ENCODE data around the gene PLCD4. TPM values are rescaled to one million over a fixed set of nuclear protein-coding genes. Genes with fewer than 3 reads are reported as not detected.

Gene PLCD4
- total RNA-seq: under 1 TPM in 2 of 3 donors, not detected in 1; 0.05 to 0.40 TPM

GRCh38 chr2:218607436-218608115 lies at the start of gene PLCD4:
Gene PLCD4 (plus strand): TSS chr2:218607899. CDS start chr2:218615740, 7,841 bp downstream.
- H3K27me3 Mint-ChIP-seq (ENCODE audit: low read depth): peaks cover 18% of the 10 kb centered on the region
- no peak for ATAC-seq
- no peaks in the 10 kb centered on the region for H3K4me1 Mint-ChIP-seq (ENCODE audit: low read depth)
- no peaks in the 10 kb centered on the region for H3K9me3 Mint-ChIP-seq
- H3K36me3 Mint-ChIP-seq (ENCODE audit: insufficient read depth): no peaks in the 10 kb centered on the region
- no peak for DNase-seq
- H3K4me3 Mint-ChIP-seq: no peak within 1 kb of the TSS

DNA sequence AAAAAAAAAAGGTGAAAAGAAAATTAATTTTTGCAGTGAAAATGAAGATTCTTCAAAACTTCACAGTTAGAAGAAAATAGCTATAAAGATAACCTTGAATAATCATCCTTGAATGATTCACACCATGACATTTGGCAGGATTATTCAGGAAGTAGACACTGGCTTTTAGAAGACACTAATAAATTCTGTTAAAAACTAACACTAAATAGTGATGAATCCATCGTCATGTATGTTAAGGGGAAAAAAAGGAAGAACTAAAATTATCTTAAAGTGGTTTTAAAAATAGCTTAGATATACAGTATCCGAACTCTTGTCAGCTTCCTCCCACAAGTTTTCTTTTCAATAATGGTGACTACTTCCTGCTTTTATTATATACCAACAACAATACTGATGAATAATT lies 49.8 kb upstream of the PLCD4 start:
- no peak for ATAC-seq
- Mint-ChIP-seq H3K27me3 (ENCODE audit: low read depth) (no peaks in the 10 kb centered on the region), H3K4me1 (ENCODE audit: low read depth) (peaks cover 1% of the 10 kb centered on the region), H3K9me3 (no peaks in the 10 kb centered on the region), H3K4me3 (no peak overlapping the region), H3K36me3 (ENCODE audit: insufficient read depth) (peaks cover 41% of the 10 kb centered on the region)
- DNase-seq: no peak

DNA sequence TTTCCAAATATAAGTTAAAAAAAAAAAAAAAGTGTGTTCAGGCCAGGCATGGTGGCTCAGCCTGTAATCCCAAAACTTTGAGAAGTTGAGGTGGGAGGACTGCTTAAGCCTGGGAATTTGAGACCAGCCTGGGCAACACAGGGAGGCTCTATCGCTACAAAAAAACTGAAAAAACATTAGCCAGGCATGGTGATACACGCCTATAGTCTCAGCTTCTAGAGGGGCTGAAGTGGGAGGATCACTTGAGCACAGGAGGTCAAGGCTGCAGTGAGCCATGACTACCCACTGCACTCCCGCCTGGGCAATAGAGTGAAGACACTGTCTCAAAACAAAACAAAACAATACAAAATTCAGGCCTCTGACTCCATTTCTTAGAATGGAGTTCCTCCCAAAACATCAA lies 48.7 kb upstream of the PLCD4 start:
- ATAC-seq (no peak), DNase-seq (no peak)
- H3K4me3 Mint-ChIP-seq: no peak overlapping the region
- H3K9me3 Mint-ChIP-seq: no peaks in the 10 kb centered on the region
- peaks cover 2% of the 10 kb centered on the region for H3K4me1 Mint-ChIP-seq (ENCODE audit: low read depth)
- no peaks in the 10 kb centered on the region for H3K27me3 Mint-ChIP-seq (ENCODE audit: low read depth)
- peaks cover 34% of the 10 kb centered on the region for H3K36me3 Mint-ChIP-seq (ENCODE audit: insufficient read depth)

DNA sequence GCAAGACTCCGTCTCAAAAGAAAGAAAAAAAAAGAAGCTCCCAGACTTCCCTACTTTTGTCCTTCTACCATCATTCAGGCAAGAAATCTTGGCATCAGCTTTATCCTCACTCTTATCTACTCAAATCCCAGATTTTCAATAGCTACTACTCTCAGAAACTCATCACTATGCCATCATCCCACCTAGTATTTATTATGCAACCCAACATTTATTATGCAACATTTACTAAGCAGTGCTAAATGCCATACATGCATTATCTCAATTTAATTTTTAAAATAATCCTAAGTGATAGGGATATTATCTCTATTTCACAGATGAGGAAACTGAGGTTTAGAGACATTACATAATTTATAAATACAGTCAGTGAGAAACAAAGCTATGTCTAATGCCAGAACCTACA lies 43.6 kb upstream of the PLCD4 start:
- no peak overlapping the region for H3K4me3 Mint-ChIP-seq
- no peak for DNase-seq
- no peaks in the 10 kb centered on the region for H3K27me3 Mint-ChIP-seq (ENCODE audit: low read depth)
- H3K9me3 Mint-ChIP-seq: no peaks in the 10 kb centered on the region
- H3K36me3 Mint-ChIP-seq (ENCODE audit: insufficient read depth): peaks cover 35% of the 10 kb centered on the region
- H3K4me1 Mint-ChIP-seq (ENCODE audit: low read depth): peaks cover 24% of the 10 kb centered on the region
- ATAC-seq: no peak

DNA sequence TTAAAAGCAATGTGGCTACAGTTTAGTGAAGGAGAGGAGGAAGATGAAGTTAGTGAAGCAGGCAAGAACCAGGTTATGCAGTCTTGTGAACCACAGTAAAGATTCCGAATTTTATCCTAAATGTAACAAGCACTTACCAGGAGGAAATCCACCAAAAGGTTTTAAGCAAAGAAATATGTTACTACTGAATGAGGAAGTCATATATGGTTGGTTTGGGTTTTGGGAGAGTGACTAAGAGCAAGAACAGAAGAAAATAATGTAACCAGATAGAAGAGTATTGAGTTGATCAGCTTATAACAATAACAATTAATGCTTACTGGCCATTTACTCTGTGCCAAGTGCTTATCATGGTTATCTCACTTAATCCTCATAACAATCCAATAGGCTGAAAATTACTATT lies 41.4 kb upstream of the PLCD4 start:
- ATAC-seq (no peak), DNase-seq (no peak)
- peak overlapping the region; percentile 97 for H3K4me3 Mint-ChIP-seq
- no peaks in the 10 kb centered on the region for H3K27me3 Mint-ChIP-seq (ENCODE audit: low read depth)
- peaks cover 28% of the 10 kb centered on the region for H3K36me3 Mint-ChIP-seq (ENCODE audit: insufficient read depth)
- H3K9me3 Mint-ChIP-seq: no peaks in the 10 kb centered on the region
- H3K4me1 Mint-ChIP-seq (ENCODE audit: low read depth): peaks cover 40% of the 10 kb centered on the region

- Mint-ChIP-seq H3K9me3 (no peaks in the 10 kb centered on the region), H3K4me1 (ENCODE audit: low read depth) (peaks cover 48% of the 10 kb centered on the region), H3K4me3 (peak overlapping the region; percentile 97), H3K27me3 (ENCODE audit: low read depth) (no peaks in the 10 kb centered on the region), H3K36me3 (ENCODE audit: insufficient read depth) (peaks cover 24% of the 10 kb centered on the region)
- ATAC-seq (peak; percentile 53 to 54), DNase-seq (no peak)
Observed at GRCh38 chr2:218567797-218568189, 39.9 kb upstream of the PLCD4 start.

GRCh38 chr2:218568190-218569037 lies 39.3 kb upstream of the PLCD4 start, which contains the start of the genes CNOT9 and USP37:
Gene CNOT9 (plus strand): TSS chr2:218568839. CDS start chr2:218568955, 116 bp downstream.
Gene USP37 (minus strand): TSS chr2:218568351. CDS start chr2:218558653, 9,698 bp downstream.
- Mint-ChIP-seq H3K9me3 (no peaks in the 10 kb centered on the region), H3K4me3 (peak within 1 kb of the TSS; percentile 97), H3K4me1 (ENCODE audit: low read depth) (peaks cover 49% of the 10 kb centered on the region), H3K36me3 (ENCODE audit: insufficient read depth) (peaks cover 25% of the 10 kb centered on the region), H3K27me3 (ENCODE audit: low read depth) (no peaks in the 10 kb centered on the region)
- DNase-seq: peak; percentile 100
- peak; percentile 89 to 91 for ATAC-seq

GRCh38 chr2:218569038-218569431 lies 38.7 kb upstream of the PLCD4 start:
- peak overlapping the region; percentile 97 for H3K4me3 Mint-ChIP-seq
- peaks cover 47% of the 10 kb centered on the region for H3K4me1 Mint-ChIP-seq (ENCODE audit: low read depth)
- no peaks in the 10 kb centered on the region for H3K9me3 Mint-ChIP-seq
- peaks cover 25% of the 10 kb centered on the region for H3K36me3 Mint-ChIP-seq (ENCODE audit: insufficient read depth)
- DNase-seq (peak; percentile 47), ATAC-seq (peak; percentile 21 to 30)
- no peaks in the 10 kb centered on the region for H3K27me3 Mint-ChIP-seq (ENCODE audit: low read depth)

DNA sequence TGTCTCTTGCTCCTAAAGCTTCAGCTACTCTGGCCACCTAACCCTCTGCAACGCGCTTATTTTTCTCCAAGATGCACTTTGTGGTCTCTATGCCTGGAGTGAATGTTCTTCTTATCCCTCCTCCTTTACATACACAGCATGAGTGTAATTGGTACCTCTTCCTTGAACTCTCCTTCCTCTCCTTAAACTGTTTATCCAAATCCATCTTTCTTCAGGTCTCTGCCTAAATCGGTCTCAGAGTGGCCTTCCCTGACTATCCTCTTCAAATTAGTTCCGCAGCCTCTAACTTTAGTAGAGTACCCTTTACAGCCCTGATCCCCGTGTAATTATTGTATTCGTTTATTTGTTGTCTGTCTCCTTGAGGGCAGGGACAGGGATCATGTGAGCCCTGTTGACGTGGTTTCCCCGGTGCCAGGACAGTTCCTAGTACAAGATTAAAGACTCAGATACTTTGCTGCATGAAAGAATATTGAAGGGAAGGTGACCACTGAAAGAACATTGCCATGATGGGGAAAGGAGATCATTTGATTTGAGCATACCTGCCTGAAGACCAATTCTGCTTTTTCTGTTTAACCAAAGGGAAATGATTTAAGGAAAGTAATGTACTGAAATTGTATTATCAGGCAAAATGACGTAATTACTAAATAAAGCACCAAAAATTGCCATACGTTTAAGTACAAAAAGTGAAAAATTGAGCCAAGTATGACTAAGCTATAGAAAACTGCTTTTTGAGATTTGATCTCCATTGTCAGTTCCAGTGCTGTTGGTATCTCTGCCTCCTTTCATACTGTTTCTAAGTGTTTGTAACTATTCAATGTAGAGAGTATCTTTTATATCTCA lies 37.8 kb upstream of the PLCD4 start:
- H3K4me3 Mint-ChIP-seq: peak overlapping the region; percentile 97
- ATAC-seq (no peak), DNase-seq (no peak)
- no peaks in the 10 kb centered on the region for H3K9me3 Mint-ChIP-seq
- H3K4me1 Mint-ChIP-seq (ENCODE audit: low read depth): peaks cover 50% of the 10 kb centered on the region
- no peaks in the 10 kb centered on the region for H3K27me3 Mint-ChIP-seq (ENCODE audit: low read depth)
- peaks cover 22% of the 10 kb centered on the region for H3K36me3 Mint-ChIP-seq (ENCODE audit: insufficient read depth)

DNA sequence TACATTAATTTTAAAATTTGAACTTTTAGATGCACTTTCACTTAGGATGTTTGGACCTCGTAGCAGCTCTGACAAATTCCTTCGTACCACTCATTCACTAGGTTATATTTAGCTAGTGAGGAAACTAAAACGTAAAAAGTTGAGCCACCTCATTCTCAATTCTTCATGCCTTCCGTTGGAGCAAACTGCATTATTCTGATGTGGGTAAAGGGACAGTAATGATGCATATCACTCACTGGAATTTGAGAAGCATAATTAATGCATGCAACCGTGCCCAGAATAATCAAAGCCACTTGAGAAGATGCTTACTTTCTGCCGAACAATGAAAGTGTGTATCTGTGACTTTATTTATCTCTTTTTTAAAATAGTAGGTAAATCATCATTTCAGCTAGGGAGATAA lies 36.8 kb upstream of the PLCD4 start:
- ATAC-seq (no peak), DNase-seq (no peak)
- Mint-ChIP-seq H3K36me3 (ENCODE audit: insufficient read depth) (peaks cover 24% of the 10 kb centered on the region), H3K4me3 (peak overlapping the region; percentile 97), H3K4me1 (ENCODE audit: low read depth) (peaks cover 54% of the 10 kb centered on the region), H3K27me3 (ENCODE audit: low read depth) (no peaks in the 10 kb centered on the region), H3K9me3 (no peaks in the 10 kb centered on the region)

GRCh38 chr2:218576854-218577253 lies 30.8 kb upstream of the PLCD4 start:
- H3K9me3 Mint-ChIP-seq: no peaks in the 10 kb centered on the region
- peaks cover 17% of the 10 kb centered on the region for H3K36me3 Mint-ChIP-seq (ENCODE audit: insufficient read depth)
- ATAC-seq (no peak), DNase-seq (no peak)
- H3K4me3 Mint-ChIP-seq: no peak overlapping the region
- peaks cover 43% of the 10 kb centered on the region for H3K4me1 Mint-ChIP-seq (ENCODE audit: low read depth)
- no peaks in the 10 kb centered on the region for H3K27me3 Mint-ChIP-seq (ENCODE audit: low read depth)

DNA sequence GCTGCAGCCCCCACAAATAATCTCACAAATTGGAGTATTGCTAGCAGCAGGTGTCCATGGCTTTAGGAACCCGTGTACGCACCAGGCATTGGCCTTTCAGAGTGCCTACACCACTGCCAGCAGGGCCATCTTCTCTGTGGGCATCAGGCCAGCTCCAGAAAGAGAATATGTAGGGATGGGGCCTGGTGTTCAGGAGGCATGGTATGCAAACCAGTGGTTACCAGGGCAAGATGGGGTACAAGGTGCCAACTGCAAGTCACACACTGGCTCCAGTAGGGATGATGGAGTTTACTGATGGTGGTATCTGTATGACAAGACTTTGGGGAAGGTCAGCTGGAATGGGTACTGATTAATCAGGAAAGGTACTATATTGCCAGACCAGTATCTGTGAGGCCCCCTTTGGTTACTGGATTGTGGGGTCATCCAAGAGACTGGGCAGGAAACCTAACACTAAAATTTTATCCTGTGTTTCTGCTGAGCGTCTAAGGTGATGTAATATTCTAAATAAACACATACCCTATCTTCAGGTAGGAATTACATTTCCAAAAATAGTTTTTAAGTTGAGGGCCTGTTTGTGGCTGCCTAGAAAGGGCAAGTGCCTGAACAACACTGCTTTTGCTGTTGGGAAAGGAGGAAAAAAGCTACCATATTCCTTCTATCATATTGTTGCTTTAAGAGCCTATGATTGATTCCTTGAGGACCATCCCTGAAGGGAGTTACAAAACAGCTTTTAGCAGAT lies 30.0 kb upstream of the PLCD4 start:
- Mint-ChIP-seq H3K9me3 (no peaks in the 10 kb centered on the region), H3K36me3 (ENCODE audit: insufficient read depth) (peaks cover 20% of the 10 kb centered on the region), H3K4me1 (ENCODE audit: low read depth) (peaks cover 44% of the 10 kb centered on the region), H3K27me3 (ENCODE audit: low read depth) (no peaks in the 10 kb centered on the region), H3K4me3 (no peak overlapping the region)
- no peak for DNase-seq
- no peak for ATAC-seq

DNA sequence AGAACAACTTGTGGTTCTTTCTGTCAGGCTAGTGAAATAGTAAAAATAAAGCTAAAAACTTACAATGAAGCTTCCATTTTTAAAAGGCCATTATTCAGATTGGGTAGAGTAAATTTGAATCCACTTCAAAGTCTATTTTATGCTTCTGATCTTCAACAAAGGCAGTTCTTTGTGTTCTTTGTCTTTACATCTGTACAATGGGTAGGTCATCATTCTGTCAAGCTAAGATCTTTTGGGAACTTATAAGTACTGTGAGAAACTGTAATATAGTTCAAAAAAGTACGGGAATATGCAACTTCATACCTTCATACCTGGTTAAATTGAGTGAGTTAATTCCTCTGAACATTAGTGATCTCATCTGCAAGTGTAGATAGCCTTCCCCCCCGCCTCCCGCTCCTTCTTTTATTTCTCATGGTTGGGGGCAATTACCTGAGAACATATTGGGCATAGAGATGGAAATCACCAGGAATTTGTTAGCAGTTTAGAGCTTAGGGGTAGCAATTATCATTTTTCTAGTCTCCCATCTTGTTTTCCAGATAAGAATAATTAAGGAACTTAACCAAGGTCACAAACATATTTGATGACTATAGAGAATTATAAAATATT lies 29.3 kb upstream of the PLCD4 start:
- Mint-ChIP-seq H3K4me3 (no peak overlapping the region), H3K36me3 (ENCODE audit: insufficient read depth) (peaks cover 24% of the 10 kb centered on the region), H3K27me3 (ENCODE audit: low read depth) (no peaks in the 10 kb centered on the region), H3K9me3 (no peaks in the 10 kb centered on the region), H3K4me1 (ENCODE audit: low read depth) (peaks cover 44% of the 10 kb centered on the region)
- DNase-seq (no peak), ATAC-seq (no peak)

Measured in activated T-cell treated with anti-CD3 and anti-CD28 coated beads, Interleukin-2, amount 50 U/mL, for 4 hours (primary cell).